WERI-Rb-1 (cell line): ENCODE measurements around the gene BBX.

Experiments used
- DNase-seq: peaks from one replicate; pipeline ENCODE4 v3.0.0-alpha.2; 2020
- H3K27ac ChIP-seq: fragments of 250-450 bp; sonication (Bioruptor Pico); 2 replicates; pipeline ENCODE4 v1.5.1; 2020; ENCODE audit warnings: mild to moderate bottlenecking, moderate library complexity
- H3K27me3 ChIP-seq: fragments of 250-450 bp; sonication (Bioruptor Pico); 2 replicates; pipeline ENCODE4 v1.5.1; 2021; ENCODE audit warnings: mild to moderate bottlenecking, low read depth, moderate library complexity; ENCODE audit not compliant: insufficient read depth, severe bottlenecking
- H3K36me3 ChIP-seq: fragments of 250-450 bp; sonication (Bioruptor Pico); 2 replicates; pipeline ENCODE4 v1.5.1; 2020; ENCODE audit warnings: mild to moderate bottlenecking, moderate library complexity
- H3K4me3 ChIP-seq: 2 replicates; pipeline ENCODE4 v1.5.1; 2011; ENCODE audit warnings: low read depth, mild to moderate bottlenecking, control low read depth, low read length
- H3K9me3 ChIP-seq: fragments of 250-450 bp; sonication (Bioruptor Pico); 2 replicates; pipeline ENCODE4 v1.5.1; 2021; ENCODE audit warnings: mild to moderate bottlenecking, moderate library complexity; ENCODE audit not compliant: severe bottlenecking
- TF ChIP-seq, protein P1 (sequence below): IDR thresholded peaks from 2 replicates; pipeline ENCODE4 v1.5.1; 2011; ENCODE audit warnings: low read depth, mild to moderate bottlenecking, control low read depth, inconsistent platforms, low read length

BBX gene

DNA sequence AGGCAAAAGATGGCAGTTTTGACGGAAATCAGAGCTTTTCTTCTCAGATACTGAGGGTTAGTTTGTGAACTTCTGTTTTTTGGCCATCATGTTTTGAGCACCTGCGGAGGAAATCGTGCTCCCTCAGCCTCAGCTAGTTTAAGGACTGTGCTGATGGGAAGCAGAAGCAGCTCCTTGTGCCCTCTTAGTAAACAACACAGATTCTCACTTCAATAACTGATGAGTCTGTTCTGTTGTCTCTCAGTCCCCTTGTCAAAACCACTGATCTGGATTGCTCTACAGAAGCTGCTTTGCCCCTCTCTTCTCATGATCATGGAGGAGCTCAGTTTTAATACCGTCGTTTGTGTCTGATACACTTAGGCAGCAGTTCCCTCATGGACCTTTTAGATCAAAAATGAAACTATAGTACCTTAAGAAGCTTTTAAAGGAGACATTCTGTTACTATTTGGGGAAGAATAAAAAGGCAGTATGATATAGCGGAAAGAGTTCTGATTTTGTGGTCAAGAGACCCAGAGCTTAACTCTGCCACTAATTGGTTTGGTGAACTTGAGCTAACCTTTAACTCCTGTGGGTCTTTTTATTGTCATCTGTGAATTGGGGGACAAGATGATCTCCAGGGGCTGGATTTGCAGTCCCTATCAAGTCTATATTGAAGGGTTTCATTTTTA lies 152.6 kb downstream of the BBX start:
- Histone ChIP-seq H3K27ac (no peak overlapping the region), H3K9me3 (no peaks in the 10 kb centered on the region), H3K27me3 (no peaks in the 10 kb centered on the region), H3K4me3 (no peak overlapping the region), H3K36me3 (no peaks in the 10 kb centered on the region)
- DNase-seq = no peak
- TF ChIP-seq, protein P1, sequence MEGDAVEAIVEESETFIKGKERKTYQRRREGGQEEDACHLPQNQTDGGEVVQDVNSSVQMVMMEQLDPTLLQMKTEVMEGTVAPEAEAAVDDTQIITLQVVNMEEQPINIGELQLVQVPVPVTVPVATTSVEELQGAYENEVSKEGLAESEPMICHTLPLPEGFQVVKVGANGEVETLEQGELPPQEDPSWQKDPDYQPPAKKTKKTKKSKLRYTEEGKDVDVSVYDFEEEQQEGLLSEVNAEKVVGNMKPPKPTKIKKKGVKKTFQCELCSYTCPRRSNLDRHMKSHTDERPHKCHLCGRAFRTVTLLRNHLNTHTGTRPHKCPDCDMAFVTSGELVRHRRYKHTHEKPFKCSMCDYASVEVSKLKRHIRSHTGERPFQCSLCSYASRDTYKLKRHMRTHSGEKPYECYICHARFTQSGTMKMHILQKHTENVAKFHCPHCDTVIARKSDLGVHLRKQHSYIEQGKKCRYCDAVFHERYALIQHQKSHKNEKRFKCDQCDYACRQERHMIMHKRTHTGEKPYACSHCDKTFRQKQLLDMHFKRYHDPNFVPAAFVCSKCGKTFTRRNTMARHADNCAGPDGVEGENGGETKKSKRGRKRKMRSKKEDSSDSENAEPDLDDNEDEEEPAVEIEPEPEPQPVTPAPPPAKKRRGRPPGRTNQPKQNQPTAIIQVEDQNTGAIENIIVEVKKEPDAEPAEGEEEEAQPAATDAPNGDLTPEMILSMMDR = no peak

DNA sequence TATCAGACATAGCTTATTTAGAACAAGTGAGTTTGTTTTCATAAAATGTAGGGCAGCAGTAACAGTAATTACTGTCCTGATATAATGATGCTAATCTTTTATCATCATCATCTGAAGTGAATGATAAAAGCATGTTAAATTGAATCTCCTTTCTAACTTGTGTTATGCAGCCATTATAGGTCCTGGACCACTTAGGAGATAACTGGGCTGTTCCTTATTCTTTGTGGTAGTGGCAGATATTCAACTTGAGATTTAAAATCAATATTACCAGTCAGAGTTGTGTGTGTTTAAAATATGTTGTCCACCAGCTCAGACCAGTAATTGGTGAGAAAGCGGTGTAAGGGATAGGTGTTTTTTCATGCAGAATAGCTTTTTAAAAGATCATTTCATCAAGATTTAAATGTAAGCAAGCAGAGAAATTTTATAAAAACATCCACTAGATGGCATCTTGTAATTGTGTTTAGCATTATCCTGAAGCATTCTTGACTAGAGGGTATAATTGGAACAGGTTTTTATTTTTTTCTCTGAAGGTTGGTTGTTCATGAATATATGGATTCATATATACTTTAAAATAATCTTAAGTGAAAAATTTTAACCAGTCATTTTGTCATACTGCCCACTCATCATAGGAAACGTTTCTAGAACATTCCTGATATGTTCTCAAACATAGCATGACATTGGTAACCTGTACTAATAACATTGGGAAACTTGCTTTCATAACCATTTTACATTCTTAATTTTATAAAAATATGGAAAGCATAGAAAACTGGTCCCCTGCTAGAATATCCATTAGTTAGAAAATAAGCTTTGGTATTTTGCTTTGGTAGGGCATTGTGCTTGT lies 153.9 kb downstream of the BBX start:
- Histone ChIP-seq H3K4me3 (no peak overlapping the region), H3K27ac (no peak overlapping the region), H3K9me3 (no peaks in the 10 kb centered on the region), H3K27me3 (no peaks in the 10 kb centered on the region), H3K36me3 (no peaks in the 10 kb centered on the region)
- DNase-seq = no peak
- TF ChIP-seq, protein P1 = no peak

DNA sequence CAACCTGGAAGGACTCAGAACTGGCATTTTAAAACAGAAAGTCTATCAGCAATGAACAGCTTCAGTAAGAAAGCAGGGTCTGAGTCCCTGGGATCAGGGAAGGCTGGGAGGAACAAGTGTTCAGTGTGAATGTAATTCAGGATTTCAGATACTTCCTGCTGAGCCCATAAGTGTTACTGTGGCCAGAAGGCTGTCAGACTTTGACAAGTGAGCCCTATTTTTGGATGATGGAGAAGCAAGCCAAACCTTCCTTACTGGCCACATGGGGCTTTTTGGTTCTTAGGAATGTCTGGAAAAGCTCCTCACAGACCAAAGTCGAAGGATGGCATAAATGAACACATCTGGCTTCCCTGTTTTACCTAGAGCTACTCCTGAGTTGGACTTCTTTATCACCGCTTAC lies 157.2 kb downstream of the BBX start:
- Histone ChIP-seq H3K9me3 (no peaks in the 10 kb centered on the region), H3K36me3 (no peaks in the 10 kb centered on the region), H3K27ac (no peak overlapping the region), H3K4me3 (no peak overlapping the region), H3K27me3 (no peaks in the 10 kb centered on the region)
- TF ChIP-seq, protein P1 = no peak
- DNase-seq = no peak

DNA sequence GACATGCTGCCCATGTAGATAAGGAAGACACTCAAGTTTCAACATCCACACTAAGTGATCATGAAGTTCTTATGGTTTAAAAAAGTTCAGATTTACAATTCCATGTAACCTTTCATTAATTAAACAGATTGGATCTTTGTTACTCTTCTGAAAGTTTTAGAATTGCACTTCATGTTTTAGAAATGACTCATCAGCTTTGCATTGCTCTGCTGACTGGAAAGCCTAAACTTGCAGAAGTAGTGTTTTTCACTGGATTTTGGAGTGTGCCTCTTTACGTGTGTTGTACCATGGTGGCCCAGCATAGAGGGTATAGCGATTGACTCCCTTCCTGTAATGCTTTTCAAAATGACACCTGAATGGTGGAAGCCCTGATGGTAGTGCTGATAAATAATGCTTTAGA lies 157.9 kb downstream of the BBX start:
- DNase-seq = no peak
- no peak overlapping the region for H3K27ac ChIP-seq
- H3K9me3 ChIP-seq = no peaks in the 10 kb centered on the region
- H3K36me3 ChIP-seq = no peaks in the 10 kb centered on the region
- TF ChIP-seq, protein P1 = no peak
- H3K4me3 ChIP-seq = no peak overlapping the region
- H3K27me3 ChIP-seq = no peaks in the 10 kb centered on the region

DNA sequence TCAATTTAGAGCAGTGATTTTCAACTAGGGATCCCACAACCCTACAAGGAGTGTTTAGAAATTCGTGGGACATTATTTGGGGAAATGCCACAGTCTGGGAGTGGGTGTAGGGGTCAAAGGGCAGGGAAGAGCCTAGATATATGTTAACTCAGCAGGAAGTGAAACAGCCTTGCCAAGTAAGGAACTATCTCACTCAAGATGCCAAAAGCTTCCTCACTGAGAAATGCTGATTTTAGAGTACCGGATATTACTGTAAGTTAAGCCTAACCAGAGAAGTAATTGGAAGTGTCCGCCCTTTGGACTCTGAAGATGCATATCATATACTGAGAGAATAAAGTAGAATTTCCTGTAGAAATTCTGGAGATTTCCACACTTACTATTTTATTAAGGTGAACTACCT lies 158.6 kb downstream of the BBX start:
- no peak for DNase-seq
- no peaks in the 10 kb centered on the region for H3K36me3 ChIP-seq
- H3K27me3 ChIP-seq = no peaks in the 10 kb centered on the region
- H3K9me3 ChIP-seq = no peaks in the 10 kb centered on the region
- TF ChIP-seq, protein P1 = no peak
- H3K27ac ChIP-seq = no peak overlapping the region
- no peak overlapping the region for H3K4me3 ChIP-seq
